HG03196 (cell line): ENCODE measurements around the gene CDH13.

ENCODE experiments used
- ATAC-seq: cut with Tn5 transposase; IDR thresholded peaks from one replicate; pipeline ENCODE4 v1.9.1; 2021; ENCODE audit not compliant: unreplicated experiment

CDH13 gene

GRCh38 chr16:82735673-82736091, 108.9 kb downstream of the CDH13 start:
- ATAC-seq: no peak

GRCh38 chr16:82736224-82736623, 109.5 kb downstream of the CDH13 start:
- no peak for ATAC-seq

- ATAC-seq: no peak
Observed at GRCh38 chr16:82738699-82739098, 111.9 kb downstream of the CDH13 start.

GRCh38 chr16:82741073-82741615, 114.4 kb downstream of the CDH13 start:
- ATAC-seq: no peak

GRCh38 chr16:82744958-82745357, 118.2 kb downstream of the CDH13 start:
- ATAC-seq: no peak

- no peak for ATAC-seq
Observed at GRCh38 chr16:82748026-82748425, 121.3 kb downstream of the CDH13 start.

- ATAC-seq: no peak
Observed at GRCh38 chr16:82750068-82750467, 123.3 kb downstream of the CDH13 start.

- no peak for ATAC-seq
Observed at GRCh38 chr16:82751020-82751419, 124.3 kb downstream of the CDH13 start.

GRCh38 chr16:82752172-82752571, 125.4 kb downstream of the CDH13 start:
- ATAC-seq: no peak

- no peak for ATAC-seq
Observed at GRCh38 chr16:82753821-82754220, 127.1 kb downstream of the CDH13 start.

GRCh38 chr16:82754716-82755513, 128.1 kb downstream of the CDH13 start:
- ATAC-seq: no peak

GRCh38 chr16:82755570-82756282, 129.0 kb downstream of the CDH13 start:
- ATAC-seq: no peak

GRCh38 chr16:82756283-82756599, 129.5 kb downstream of the CDH13 start:
- ATAC-seq: no peak

- no peak for ATAC-seq
Observed at GRCh38 chr16:82758406-82758805, 131.6 kb downstream of the CDH13 start.

GRCh38 chr16:82758904-82759303, 132.1 kb downstream of the CDH13 start:
- no peak for ATAC-seq

GRCh38 chr16:82761236-82761635, 134.5 kb downstream of the CDH13 start:
- no peak for ATAC-seq

- ATAC-seq: no peak
Observed at GRCh38 chr16:82761858-82762257, 135.1 kb downstream of the CDH13 start.

- no peak for ATAC-seq
Observed at GRCh38 chr16:82763371-82763770, 136.6 kb downstream of the CDH13 start.

- no peak for ATAC-seq
Observed at GRCh38 chr16:82767198-82767597, 140.4 kb downstream of the CDH13 start.

GRCh38 chr16:82767808-82768207, 141.0 kb downstream of the CDH13 start:
- no peak for ATAC-seq

GRCh38 chr16:82769845-82770244, 143.1 kb downstream of the CDH13 start:
- no peak for ATAC-seq

- ATAC-seq: no peak
Observed at GRCh38 chr16:82772215-82772614, 145.4 kb downstream of the CDH13 start.
